Measurements from ENCODE around the gene WWOX. TPM values are rescaled to one million over a fixed set of nuclear protein-coding genes. Genes with fewer than 3 reads are reported as not detected.

Gene WWOX
- total RNA-seq, 1 donor from 2014 or later: 34.9 TPM

DNA sequence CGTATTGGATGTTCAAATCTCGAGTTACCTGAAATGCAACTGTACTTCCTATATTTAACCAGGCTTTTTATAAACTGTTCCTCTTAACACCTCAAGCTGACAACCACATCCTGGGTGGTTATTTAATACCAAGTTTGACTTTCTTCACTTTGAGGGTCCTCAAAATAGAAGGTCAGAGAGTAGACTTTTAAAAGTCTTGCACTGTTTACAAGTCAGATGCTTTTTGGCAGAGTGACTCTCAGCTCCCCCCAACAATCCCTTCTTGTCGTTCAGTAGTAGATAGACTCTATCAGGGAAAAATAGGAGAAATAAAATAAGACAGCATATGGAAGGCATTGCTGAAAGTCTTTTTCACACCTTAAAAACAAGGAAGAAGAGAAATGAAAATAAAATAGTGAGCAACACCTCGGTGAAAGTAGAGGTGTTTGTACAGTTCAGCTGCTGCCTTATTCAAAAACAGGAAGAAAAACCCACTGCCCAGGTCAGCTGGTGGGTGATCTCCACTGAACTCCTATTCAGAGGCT, 650.4 kb downstream of the WWOX start:
- TF ChIP-seq, protein P1, sequence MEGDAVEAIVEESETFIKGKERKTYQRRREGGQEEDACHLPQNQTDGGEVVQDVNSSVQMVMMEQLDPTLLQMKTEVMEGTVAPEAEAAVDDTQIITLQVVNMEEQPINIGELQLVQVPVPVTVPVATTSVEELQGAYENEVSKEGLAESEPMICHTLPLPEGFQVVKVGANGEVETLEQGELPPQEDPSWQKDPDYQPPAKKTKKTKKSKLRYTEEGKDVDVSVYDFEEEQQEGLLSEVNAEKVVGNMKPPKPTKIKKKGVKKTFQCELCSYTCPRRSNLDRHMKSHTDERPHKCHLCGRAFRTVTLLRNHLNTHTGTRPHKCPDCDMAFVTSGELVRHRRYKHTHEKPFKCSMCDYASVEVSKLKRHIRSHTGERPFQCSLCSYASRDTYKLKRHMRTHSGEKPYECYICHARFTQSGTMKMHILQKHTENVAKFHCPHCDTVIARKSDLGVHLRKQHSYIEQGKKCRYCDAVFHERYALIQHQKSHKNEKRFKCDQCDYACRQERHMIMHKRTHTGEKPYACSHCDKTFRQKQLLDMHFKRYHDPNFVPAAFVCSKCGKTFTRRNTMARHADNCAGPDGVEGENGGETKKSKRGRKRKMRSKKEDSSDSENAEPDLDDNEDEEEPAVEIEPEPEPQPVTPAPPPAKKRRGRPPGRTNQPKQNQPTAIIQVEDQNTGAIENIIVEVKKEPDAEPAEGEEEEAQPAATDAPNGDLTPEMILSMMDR (IDR thresholded peaks at IDR 0.05; ENCODE audit: insufficient read depth, low read length, poor library complexity, severe bottlenecking): no peak
- no peaks in the 10 kb centered on the region for H3K36me3 ChIP-seq (ENCODE audit: control insufficient read depth, insufficient read depth, low read length)
- DNase-seq (ENCODE audit: low read depth): no peak
- H3K4me3 ChIP-seq (ENCODE audit: low read depth, low read length): no peak overlapping the region
- no peaks in the 10 kb centered on the region for H3K27me3 ChIP-seq (ENCODE audit: control insufficient read depth, insufficient read depth, low read length)

DNA sequence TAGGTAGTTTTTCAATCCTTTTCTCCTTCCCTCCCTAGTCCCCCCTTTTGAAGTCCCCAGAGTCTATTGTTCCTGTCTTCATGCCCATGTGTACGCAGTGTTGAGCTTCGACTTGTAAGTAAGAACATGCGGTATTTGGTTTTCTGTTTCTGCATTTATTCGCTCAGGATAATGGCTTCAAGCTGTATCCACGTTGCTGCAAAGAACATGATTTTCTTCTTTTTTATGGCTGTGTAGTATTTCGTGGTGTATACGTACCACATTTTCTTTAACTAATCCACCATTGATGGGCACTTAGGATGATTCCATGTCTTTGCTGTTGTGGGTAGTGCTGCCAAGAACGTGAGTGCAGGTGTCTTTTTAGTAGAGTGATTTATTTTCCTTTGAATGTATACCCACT, 651.2 kb downstream of the WWOX start:
- no peak for DNase-seq (ENCODE audit: low read depth)
- H3K4me3 ChIP-seq (ENCODE audit: low read depth, low read length): no peak overlapping the region
- TF ChIP-seq, protein P1 (IDR thresholded peaks at IDR 0.05; ENCODE audit: insufficient read depth, low read length, poor library complexity, severe bottlenecking): no peak
- no peaks in the 10 kb centered on the region for H3K27me3 ChIP-seq (ENCODE audit: control insufficient read depth, insufficient read depth, low read length)
- no peaks in the 10 kb centered on the region for H3K36me3 ChIP-seq (ENCODE audit: control insufficient read depth, insufficient read depth, low read length)

DNA sequence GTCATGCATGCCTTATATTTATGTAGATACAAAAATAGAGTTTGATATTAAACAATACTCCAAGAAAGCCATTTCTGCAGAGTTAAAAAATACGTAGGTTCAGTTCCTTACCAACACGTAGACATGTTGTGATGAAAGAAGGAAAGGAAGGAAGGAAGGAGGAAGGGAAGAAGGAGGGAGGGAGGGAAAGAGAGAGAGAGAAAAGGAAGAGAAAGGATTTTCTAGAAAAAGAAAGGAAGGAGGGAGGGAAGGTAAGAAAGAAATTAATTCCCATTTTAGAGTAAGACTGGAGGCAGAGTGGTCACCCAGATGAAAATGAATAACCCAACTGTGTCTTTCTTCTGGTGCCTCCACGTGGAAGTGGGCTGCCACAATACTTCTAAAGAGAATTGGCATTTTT, 652.1 kb downstream of the WWOX start:
- no peaks in the 10 kb centered on the region for H3K36me3 ChIP-seq (ENCODE audit: control insufficient read depth, insufficient read depth, low read length)
- no peak for DNase-seq (ENCODE audit: low read depth)
- no peak overlapping the region for H3K4me3 ChIP-seq (ENCODE audit: low read depth, low read length)
- H3K27me3 ChIP-seq (ENCODE audit: control insufficient read depth, insufficient read depth, low read length): no peaks in the 10 kb centered on the region
- TF ChIP-seq, protein P1 (IDR thresholded peaks at IDR 0.05; ENCODE audit: insufficient read depth, low read length, poor library complexity, severe bottlenecking): no peak

DNA sequence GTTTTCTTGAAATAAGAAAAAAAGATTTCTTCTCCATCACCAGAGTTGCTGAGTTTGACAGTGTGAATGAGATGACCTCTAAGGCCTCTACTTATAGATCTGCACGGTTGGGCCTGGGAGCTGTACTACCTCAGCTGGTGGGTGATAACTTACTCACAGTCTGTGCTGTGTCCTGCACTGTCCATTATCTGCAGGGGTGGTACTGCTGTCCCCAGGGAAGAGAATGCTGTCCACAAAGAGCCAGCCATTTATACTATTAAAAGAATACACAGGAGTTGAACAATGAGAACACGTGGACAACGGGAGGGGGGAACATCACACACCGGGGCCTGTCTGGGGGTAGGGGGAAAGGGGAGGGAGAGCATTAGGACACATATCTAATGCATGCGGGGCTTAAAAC, 655.3 kb downstream of the WWOX start:
- no peak for DNase-seq (ENCODE audit: low read depth)
- no peak overlapping the region for H3K4me3 ChIP-seq (ENCODE audit: low read depth, low read length)
- TF ChIP-seq, protein P1 (IDR thresholded peaks at IDR 0.05; ENCODE audit: insufficient read depth, low read length, poor library complexity, severe bottlenecking): no peak
- no peaks in the 10 kb centered on the region for H3K36me3 ChIP-seq (ENCODE audit: control insufficient read depth, insufficient read depth, low read length)
- H3K27me3 ChIP-seq (ENCODE audit: control insufficient read depth, insufficient read depth, low read length): no peaks in the 10 kb centered on the region

DNA sequence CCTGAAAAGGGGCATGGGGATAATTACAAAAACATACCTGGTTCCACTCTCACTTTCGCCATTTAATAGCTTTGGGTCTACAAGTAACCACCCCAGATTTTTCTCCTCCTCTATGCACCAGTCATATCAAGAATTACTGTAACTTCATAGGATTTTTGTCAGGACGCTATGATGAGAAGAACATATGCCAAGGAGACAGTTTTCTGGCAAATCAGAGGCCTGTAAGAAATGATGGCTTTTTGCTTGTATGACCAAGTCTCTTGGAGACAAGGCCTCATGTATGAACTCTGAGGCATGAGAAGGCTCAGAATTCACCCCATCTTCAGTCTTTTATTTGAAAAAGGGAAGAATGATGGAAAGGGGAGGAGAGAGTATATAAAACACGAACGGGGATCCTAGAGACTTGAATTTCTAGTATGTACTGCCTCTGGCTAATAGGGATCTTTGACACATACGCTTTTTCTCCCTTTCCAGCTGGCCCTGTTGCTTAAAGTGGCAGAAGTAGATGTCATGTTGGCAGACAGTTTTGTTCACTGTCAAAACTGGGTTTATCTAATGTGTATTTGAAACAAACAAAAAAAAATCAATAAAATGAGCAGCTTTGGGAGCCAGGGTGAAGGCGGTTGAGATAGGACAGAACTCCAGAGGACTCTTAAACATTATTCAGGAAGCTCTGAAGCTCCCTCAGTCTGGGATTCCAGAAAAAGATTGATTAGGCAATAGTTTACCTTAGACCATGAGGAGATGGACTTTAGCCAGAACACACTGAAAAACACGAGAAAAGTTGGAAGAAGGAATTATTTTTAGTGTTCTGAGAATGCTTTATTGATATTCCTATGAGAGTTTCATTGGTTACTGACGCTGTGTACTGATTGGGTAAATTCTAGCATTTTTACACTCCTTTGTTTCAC, 656.6 kb downstream of the WWOX start:
- TF ChIP-seq, protein P1 (IDR thresholded peaks at IDR 0.05; ENCODE audit: insufficient read depth, low read length, poor library complexity, severe bottlenecking): no peak
- DNase-seq (ENCODE audit: low read depth): no peak
- no peaks in the 10 kb centered on the region for H3K27me3 ChIP-seq (ENCODE audit: control insufficient read depth, insufficient read depth, low read length)
- no peak overlapping the region for H3K4me3 ChIP-seq (ENCODE audit: low read depth, low read length)
- H3K36me3 ChIP-seq (ENCODE audit: control insufficient read depth, insufficient read depth, low read length): no peaks in the 10 kb centered on the region

Data from kidney epithelial cell (primary cell).